Mucosa of descending colon (tissue), 3 donors: ENCODE data around the gene APOA4. TPM values are rescaled to one million over a fixed set of nuclear protein-coding genes. Genes with fewer than 3 reads are reported as not detected.
"Not testable (repeated sequence)": the region's sequence is repeated elsewhere in the genome, so short reads cannot be mapped to it uniquely, and the experiment has no call there.

Source experiments
- ATAC-seq: fragments of 200-7000 bp; cut with Tn5 transposase; one replicate; pipeline ENCODE4 v1.9.1; 2020; ENCODE audit warnings: mild to moderate bottlenecking, moderate library complexity
- DNase-seq, 3 donors: peaks; one replicate each; pipeline ENCODE4 v3.0.0-alpha.2; 2020
- H3K36me3 ChIP-seq: fragments of 200-600 bp; one replicate; pipeline ENCODE4 v1.8.0; 2021; ENCODE audit warnings: low read depth, mild to moderate bottlenecking
- H3K4me1 ChIP-seq: fragments of 200-600 bp; one replicate; pipeline ENCODE4 v1.8.0; 2021; ENCODE audit warnings: low read depth, mild to moderate bottlenecking
- H3K4me3 ChIP-seq: fragments of 200-600 bp; one replicate; pipeline ENCODE4 v1.8.0; 2021; ENCODE audit warnings: mild to moderate bottlenecking
- H3K9me3 ChIP-seq: fragments of 200-600 bp; one replicate; pipeline ENCODE4 v1.8.0; 2021; ENCODE audit warnings: mild to moderate bottlenecking
- CTCF ChIP-seq: fragments of 200-600 bp; IDR thresholded peaks from one replicate; pipeline ENCODE4 v1.8.0; 2022; ENCODE audit warnings: antibody characterized with exemption, mild to moderate bottlenecking
- intact Hi-C, 2 donors: fragments of 100-400 bp; cut with DNase I in 1 of 2; cut with micrococcal nuclease in 1 of 2; formaldehyde crosslinking; loops; one replicate each; pipeline versions ENCODE4 v1.11.0 to v1.11.1; 2022; cut with DNase I, micrococcal nuclease
- total RNA-seq, 3 donors: library from RNA; stranded (reverse); fragmentation: NEBNext Ultra II Directional in 2 of 3; extraction: Animal tissue kit (Norgen Biotek cat#: 25700) in 2 of 3; gene quantifications; one replicate each; pipeline versions ENCODE4 v1.2.1 to v1.2.4, GENCODE V29; 2021 to 2023
- donor health status: DM: no; HTN: no; CAD: no; lungs with moderate emphysema.
- donor health status: DM: no; HTN: no; CAD: no.
- donor health status: DM: no; HTN: yes; CAD: no.

Gene APOA4
- total RNA-seq, 3 donors from 2014 or later = not detected

DNA sequence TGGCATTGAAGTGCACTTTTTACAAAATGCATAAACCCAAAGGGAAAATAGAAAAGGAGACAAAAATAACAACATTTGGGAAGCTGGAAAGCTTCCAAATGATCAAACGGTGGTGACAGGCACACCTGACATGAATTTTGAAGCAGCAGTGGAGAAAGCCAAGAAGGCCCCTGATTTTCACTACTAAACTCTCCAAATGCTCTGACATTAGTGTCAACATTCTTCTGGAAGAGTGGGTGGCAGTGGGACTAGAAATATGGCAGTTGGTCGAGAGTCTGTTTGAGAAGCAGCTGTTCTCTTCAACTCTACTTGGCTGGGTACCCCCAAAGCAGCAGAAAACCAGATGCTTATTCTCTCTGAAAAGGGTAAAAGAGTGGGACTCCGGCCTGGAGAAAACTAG is 19.1 kb downstream of the APOA4 start:
- H3K4me1 ChIP-seq = no peaks in the 10 kb centered on the region
- intact Hi-C loops = no loop called here
- TF ChIP-seq CTCF = no peak
- no peak for DNase-seq
- no peak for ATAC-seq
- H3K9me3 ChIP-seq = no peaks in the 10 kb centered on the region
- no peaks in the 10 kb centered on the region for H3K36me3 ChIP-seq
- no peak overlapping the region for H3K4me3 ChIP-seq

- H3K36me3 ChIP-seq, DNase-seq, H3K4me1 ChIP-seq, ATAC-seq, H3K9me3 ChIP-seq, H3K4me3 ChIP-seq, intact Hi-C loops: not testable (repeated sequence)
Observed at GRCh38 chr11:116801662-116802061, 21.4 kb downstream of the APOA4 start.

DNA sequence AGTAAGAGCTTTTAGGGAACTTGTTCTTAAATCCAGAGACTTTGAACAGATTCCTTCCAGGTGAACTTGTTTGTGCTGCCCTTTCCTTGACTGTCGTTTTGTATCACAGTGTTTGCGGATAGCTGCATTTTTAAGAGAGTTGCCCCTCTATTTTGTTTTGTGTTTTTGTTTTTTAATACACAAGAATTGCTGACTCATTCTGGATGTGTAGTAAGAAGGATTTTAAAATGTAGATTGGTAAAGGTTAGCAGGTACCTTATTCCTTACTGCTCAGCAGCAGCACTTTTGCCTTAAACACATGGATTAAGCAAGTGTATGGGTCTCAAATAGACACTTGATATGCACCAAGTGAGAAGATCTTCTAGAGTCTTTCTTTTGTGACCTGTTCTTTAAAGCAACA is 22.5 kb downstream of the APOA4 start:
- TF ChIP-seq CTCF = no peak
- Histone ChIP-seq H3K36me3 (no peaks in the 10 kb centered on the region), H3K4me3 (no peak overlapping the region), H3K4me1 (no peaks in the 10 kb centered on the region), H3K9me3 (no peaks in the 10 kb centered on the region)
- intact Hi-C loops = no loop called here
- no peak for DNase-seq
- no peak for ATAC-seq

DNA sequence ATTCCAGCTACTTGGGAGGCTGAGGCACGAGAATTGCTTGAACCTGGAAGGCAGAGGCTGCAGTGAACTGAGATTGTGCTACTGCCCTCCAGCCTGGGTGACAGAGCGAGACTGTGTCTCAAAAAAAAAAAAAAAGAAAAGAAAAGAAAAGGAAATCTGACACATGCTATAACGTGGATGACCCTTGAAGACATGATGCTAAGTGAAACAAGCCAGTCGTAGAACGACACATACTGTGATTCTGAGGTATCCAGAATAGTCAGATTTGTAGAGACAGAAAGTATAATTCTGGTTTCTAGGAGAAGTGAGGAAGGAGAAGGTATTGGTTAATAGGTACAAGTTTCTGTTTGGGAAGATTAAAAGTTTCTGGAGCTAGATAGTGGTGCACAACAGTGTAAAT is 24.7 kb downstream of the APOA4 start:
- intact Hi-C loops = loop anchor here in 1 of 2 donors (10.0 kb wide), 1 partner anchor 306 kb away; no protein-coding TSS in a partner anchor
- no peaks in the 10 kb centered on the region for H3K9me3 ChIP-seq
- no peaks in the 10 kb centered on the region for H3K36me3 ChIP-seq
- no peaks in the 10 kb centered on the region for H3K4me1 ChIP-seq
- DNase-seq (no peak), ATAC-seq (no peak)
- TF ChIP-seq CTCF = no peak
- no peak overlapping the region for H3K4me3 ChIP-seq

DNA sequence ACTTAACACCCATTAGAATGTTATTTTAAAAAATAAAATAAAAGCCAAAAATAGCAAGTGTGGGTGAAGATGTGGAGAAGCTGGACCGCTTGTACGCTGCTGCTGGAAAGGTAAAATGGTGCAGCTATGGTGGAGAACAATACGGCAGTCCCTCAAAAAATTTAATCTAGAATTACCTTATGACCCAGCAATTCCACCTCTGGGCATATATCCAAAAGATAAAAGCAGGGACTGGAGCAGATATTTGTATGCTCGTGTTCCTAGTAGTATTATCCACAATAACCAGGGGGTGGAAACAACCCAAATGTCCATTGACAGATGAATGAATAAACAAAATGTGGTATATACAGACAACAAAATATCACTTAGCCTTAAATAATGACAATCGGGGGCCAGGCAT is 25.3 kb downstream of the APOA4 start:
- no peak for ATAC-seq
- DNase-seq = no peak
- intact Hi-C loops = loop anchor here in 1 of 2 donors (10.0 kb wide), 1 partner anchor 307 kb away; no protein-coding TSS in a partner anchor
- no peaks in the 10 kb centered on the region for H3K36me3 ChIP-seq
- no peaks in the 10 kb centered on the region for H3K9me3 ChIP-seq
- H3K4me1 ChIP-seq = no peaks in the 10 kb centered on the region
- TF ChIP-seq CTCF = no peak
- H3K4me3 ChIP-seq = no peak overlapping the region

DNA sequence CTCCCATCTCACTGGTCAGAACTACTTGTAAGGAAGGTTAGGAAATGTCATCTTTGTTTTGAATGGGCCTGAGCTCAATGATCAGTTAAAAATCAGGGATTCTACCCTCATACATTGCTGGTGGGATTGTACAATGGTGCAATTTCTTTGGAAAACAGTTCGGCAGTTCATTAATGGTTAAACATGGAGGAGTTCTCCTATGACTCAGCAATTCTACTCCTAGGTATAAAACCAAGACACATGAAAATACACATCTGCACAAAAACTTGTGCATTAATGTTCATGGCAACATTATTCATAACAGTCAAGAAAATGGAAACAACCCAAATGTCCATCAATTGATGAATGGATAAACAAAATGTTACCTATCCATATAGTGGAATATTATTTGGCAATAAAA is 26.6 kb downstream of the APOA4 start:
- ATAC-seq (no peak), DNase-seq (no peak)
- no peaks in the 10 kb centered on the region for H3K4me1 ChIP-seq
- intact Hi-C loops = loop anchor here in 1 of 2 donors (10.0 kb wide), 1 partner anchor 308 kb away; no protein-coding TSS in a partner anchor
- no peak overlapping the region for H3K4me3 ChIP-seq
- no peak for TF ChIP-seq CTCF
- no peaks in the 10 kb centered on the region for H3K36me3 ChIP-seq
- no peaks in the 10 kb centered on the region for H3K9me3 ChIP-seq
